Stimulated activated CD8-positive, alpha-beta memory T cell treated with anti-CD3 and anti-CD28 coated beads, Interleukin-12 subunit alpha, Interleukin-12 subunit beta, amount 100 ng/mL, for 24 hours (primary cell): ENCODE data around the gene AKAP12.
A peak's percentile ranks its signal among the peaks of the same experiment; 100 is the strongest.
"Not testable (repeated sequence)": the region's sequence is repeated elsewhere in the genome, so short reads cannot be mapped to it uniquely, and the experiment has no call there.

Experiments
- DNase-seq: peaks from one replicate; pipeline ENCODE4 v3.0.0-alpha.2; 2020; ENCODE audit errors: extremely low read depth

AKAP12 gene

GRCh38 chr6:151313066-151313491 lies 73.3 kb downstream of the AKAP12 start:
- no peak for DNase-seq

- DNase-seq: not testable (repeated sequence)
Observed at GRCh38 chr6:151315661-151316060, 75.9 kb downstream of the AKAP12 start.

GRCh38 chr6:151317103-151317994 lies 77.6 kb downstream of the AKAP12 start:
- DNase-seq: no peak

GRCh38 chr6:151317995-151318365 lies 78.2 kb downstream of the AKAP12 start:
- no peak for DNase-seq

- no peak for DNase-seq
Observed at GRCh38 chr6:151320140-151320539, 80.4 kb downstream of the AKAP12 start.

- no peak for DNase-seq
Observed at GRCh38 chr6:151321438-151321837, 81.7 kb downstream of the AKAP12 start.

GRCh38 chr6:151322570-151322969 lies 82.8 kb downstream of the AKAP12 start:
- no peak for DNase-seq

GRCh38 chr6:151323791-151324487 lies 84.2 kb downstream of the AKAP12 start:
- peak; percentile 9 for DNase-seq

- DNase-seq: no peak
Observed at GRCh38 chr6:151324488-151324825, 84.7 kb downstream of the AKAP12 start.

- no peak for DNase-seq
Observed at GRCh38 chr6:151325075-151326050, 85.6 kb downstream of the AKAP12 start.

- no peak for DNase-seq
Observed at GRCh38 chr6:151326116-151326825, 86.5 kb downstream of the AKAP12 start.

GRCh38 chr6:151327101-151327500 lies 87.3 kb downstream of the AKAP12 start:
- no peak for DNase-seq

- DNase-seq: no peak
Observed at GRCh38 chr6:151330130-151330696, 90.4 kb downstream of the AKAP12 start.

- no peak for DNase-seq
Observed at GRCh38 chr6:151335930-151336329, 96.2 kb downstream of the AKAP12 start.

- DNase-seq: no peak
Observed at GRCh38 chr6:151338651-151339200, 99.0 kb downstream of the AKAP12 start.

GRCh38 chr6:151339369-151339768 lies 99.6 kb downstream of the AKAP12 start:
- no peak for DNase-seq

- no peak for DNase-seq
Observed at GRCh38 chr6:151340219-151340978, 100.6 kb downstream of the AKAP12 start.

GRCh38 chr6:151341476-151342195 lies 101.9 kb downstream of the AKAP12 start:
- no peak for DNase-seq

- not testable (repeated sequence) for DNase-seq
Observed at GRCh38 chr6:151342750-151343149, 103.0 kb downstream of the AKAP12 start.
